ENCODE data around the gene ZNF428.

The ZNF428 gene

DNA sequence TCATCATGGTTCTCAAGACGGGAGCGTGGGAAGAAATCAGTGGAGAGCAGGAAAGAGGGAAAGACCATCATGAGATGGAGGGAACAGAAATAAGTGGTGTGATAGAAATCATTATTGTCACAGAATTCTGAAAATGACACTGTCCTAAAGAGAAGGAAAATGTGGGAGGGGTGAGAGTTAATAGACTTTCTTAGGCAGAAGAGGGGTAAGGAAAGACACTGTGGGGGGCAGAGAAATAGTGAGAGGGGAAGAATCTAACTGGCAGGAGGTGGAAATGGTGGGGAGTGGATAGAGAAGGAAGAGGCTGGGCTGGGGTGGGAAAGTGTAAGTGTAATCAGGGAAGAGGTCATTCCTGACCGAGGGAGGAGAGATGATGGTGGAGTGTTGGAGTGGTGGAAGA, 40.6 kb downstream of the ZNF428 start:
- Histone ChIP-seq H3K4me3 (IDR thresholded peaks at IDR 0.05; ENCODE audit: insufficient read depth, low read depth, low read length) (no peak overlapping the region), H3K4me2 (no peak overlapping the region), H3K27me3 (ENCODE audit: insufficient read depth, low read depth) (no peaks in the 10 kb centered on the region; the same call in 1 of the 2 replicates), H2AFZ (ENCODE audit: low read depth) (no peak overlapping the region), H4K20me1 (ENCODE audit: insufficient read depth) (no peaks in the 10 kb centered on the region), H3K9ac (no peak overlapping the region), H3K36me3 (ENCODE audit: insufficient read depth) (no peaks in the 10 kb centered on the region), H3K4me1 (ENCODE audit: low read depth, poor library complexity, severe bottlenecking) (peaks cover 11% of the 10 kb centered on the region), H3K79me2 (ENCODE audit: insufficient read depth, low read depth) (peaks cover 4% of the 10 kb centered on the region; the same call in 1 of the 2 replicates), H3K27ac (no peak overlapping the region)
- TF ChIP-seq, protein P1, sequence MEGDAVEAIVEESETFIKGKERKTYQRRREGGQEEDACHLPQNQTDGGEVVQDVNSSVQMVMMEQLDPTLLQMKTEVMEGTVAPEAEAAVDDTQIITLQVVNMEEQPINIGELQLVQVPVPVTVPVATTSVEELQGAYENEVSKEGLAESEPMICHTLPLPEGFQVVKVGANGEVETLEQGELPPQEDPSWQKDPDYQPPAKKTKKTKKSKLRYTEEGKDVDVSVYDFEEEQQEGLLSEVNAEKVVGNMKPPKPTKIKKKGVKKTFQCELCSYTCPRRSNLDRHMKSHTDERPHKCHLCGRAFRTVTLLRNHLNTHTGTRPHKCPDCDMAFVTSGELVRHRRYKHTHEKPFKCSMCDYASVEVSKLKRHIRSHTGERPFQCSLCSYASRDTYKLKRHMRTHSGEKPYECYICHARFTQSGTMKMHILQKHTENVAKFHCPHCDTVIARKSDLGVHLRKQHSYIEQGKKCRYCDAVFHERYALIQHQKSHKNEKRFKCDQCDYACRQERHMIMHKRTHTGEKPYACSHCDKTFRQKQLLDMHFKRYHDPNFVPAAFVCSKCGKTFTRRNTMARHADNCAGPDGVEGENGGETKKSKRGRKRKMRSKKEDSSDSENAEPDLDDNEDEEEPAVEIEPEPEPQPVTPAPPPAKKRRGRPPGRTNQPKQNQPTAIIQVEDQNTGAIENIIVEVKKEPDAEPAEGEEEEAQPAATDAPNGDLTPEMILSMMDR (conservative IDR thresholded peaks at IDR 0.05; ENCODE audit: low read depth, low read length): no peak

DNA sequence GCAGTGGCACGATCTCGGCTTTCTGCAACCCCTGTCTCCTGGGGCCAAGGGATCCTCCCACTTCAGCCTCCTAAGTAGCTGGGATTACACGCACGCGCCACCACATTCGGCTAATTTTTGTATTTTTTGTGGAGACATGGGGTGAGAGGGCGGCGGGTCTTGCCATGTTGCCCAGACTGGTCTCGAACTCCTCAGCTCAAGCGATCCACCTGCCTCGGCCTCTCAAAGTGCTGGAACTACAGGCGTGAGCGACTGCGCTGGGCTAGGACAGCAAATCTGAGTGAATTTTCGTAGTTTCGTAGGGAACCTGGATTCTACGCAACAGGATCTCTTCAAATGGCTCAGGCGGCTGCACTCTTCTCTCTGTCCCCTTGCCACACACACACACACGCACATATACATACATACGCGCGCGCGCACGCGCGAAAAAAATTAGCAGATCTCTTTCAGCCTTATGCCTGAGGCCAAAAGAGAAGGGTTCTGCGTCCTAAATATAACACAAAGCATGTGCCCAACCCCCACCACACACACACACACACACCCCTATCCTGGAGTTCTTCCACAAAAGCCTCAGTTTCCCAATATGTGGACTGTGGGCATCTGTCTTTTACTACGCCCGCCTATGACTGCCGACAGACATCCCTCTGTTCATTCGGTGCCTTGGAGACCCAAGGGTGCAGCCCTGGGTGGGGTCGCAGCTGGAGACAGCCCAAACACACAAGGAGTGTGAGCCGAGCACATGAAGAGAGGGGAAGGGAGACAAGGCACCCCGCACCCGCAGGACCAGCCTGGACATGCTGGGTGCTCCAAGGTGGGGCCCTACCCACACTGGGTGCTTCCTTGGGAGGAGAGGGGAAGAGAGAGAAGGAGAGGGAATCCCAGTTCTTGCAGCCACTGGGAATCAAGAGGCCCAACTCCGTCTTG, 43.2 kb downstream of the ZNF428 start:
- no peak overlapping the region for H3K4me3 ChIP-seq (IDR thresholded peaks at IDR 0.05; ENCODE audit: insufficient read depth, low read depth, low read length)
- H3K36me3 ChIP-seq (ENCODE audit: insufficient read depth): no peaks in the 10 kb centered on the region
- H2AFZ ChIP-seq (ENCODE audit: low read depth): peak overlapping the region; percentile 88
- H3K27ac ChIP-seq: peak overlapping the region; percentile 22; the same call in 1 of the 2 replicates
- H3K4me1 ChIP-seq (ENCODE audit: low read depth, poor library complexity, severe bottlenecking): peaks cover 11% of the 10 kb centered on the region
- no peaks in the 10 kb centered on the region for H4K20me1 ChIP-seq (ENCODE audit: insufficient read depth)
- H3K27me3 ChIP-seq (ENCODE audit: insufficient read depth, low read depth): no peaks in the 10 kb centered on the region; the same call in 1 of the 2 replicates
- TF ChIP-seq, protein P1 (conservative IDR thresholded peaks at IDR 0.05; ENCODE audit: low read depth, low read length): no peak
- peak overlapping the region; percentile 84 for H3K4me2 ChIP-seq
- H3K9ac ChIP-seq: peak overlapping the region; percentile 35; the same call in 1 of the 2 replicates
- H3K79me2 ChIP-seq (ENCODE audit: insufficient read depth, low read depth): peaks cover 4% of the 10 kb centered on the region; the same call in 1 of the 2 replicates

DNA sequence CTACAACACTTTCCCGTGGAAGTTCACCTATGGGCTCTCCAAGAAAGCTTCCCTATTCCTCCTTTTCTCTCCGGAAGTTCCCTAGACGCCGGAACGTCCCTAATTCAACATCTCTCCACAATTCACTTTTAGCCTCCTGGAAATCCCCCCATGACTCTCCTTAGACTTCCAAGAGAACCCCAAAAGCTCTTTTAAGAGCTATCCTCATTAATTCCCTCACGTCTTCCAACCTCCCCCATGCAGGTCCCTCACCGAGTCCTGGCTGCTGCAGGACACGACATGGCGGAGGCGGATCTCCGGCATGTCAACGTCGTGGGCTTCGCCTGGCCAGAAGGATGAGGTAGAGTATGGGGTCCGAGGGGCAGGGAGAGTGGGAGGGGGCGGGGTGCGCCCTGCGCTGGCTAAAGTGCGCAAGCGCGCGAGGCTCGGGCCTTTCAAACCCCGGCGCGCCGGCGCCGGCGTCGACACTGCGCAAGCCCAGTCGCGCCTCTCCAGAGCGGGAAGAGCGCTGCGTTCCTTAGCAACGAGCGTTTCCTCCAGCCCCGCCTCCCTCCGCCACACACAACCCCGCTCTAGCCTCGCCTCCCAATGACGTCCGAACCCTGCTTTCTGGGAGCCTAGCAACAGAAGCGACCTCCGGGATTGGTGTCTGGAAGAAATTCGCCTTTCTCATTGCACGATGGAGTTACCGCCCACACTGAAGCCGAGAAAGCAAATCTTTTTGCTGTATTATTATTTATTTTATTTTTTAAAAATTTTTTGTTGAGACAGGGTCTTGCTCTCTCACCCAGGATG, 44.1 kb downstream of the ZNF428 start, which contains the start of the genes PINLYP and XRCC1:
PINLYP (plus strand) TSS at position 646 of the 795 bp plus-strand sequence. CDS start 1,391 bp downstream, outside the sequence.
XRCC1 (minus strand) TSS at position 372 of the 795 bp plus-strand sequence; CDS start at position 303, 69 bp downstream.
- TF ChIP-seq, protein P1 (conservative IDR thresholded peaks at IDR 0.05; ENCODE audit: low read depth, low read length): no peak; the same call in 1 of the 2 replicates
- Histone ChIP-seq H3K9ac (peak within 1 kb of the TSS; percentile 88), H3K36me3 (ENCODE audit: insufficient read depth) (no peaks in the 10 kb centered on the region), H3K4me3 (IDR thresholded peaks at IDR 0.05; ENCODE audit: insufficient read depth, low read depth, low read length) (peak within 1 kb of the TSS; percentile 82), H3K27ac (peak within 1 kb of the TSS; percentile 70), H2AFZ (ENCODE audit: low read depth) (peak within 1 kb of the TSS; percentile 94), H3K4me1 (ENCODE audit: low read depth, poor library complexity, severe bottlenecking) (peaks cover 15% of the 10 kb centered on the region), H3K79me2 (ENCODE audit: insufficient read depth, low read depth) (peaks cover 4% of the 10 kb centered on the region; the same call in 1 of the 2 replicates), H3K27me3 (ENCODE audit: insufficient read depth, low read depth) (no peaks in the 10 kb centered on the region; the same call in 1 of the 2 replicates), H4K20me1 (ENCODE audit: insufficient read depth) (no peaks in the 10 kb centered on the region), H3K4me2 (peak within 1 kb of the TSS; percentile 84)
